ENCODE measurements around the gene P2RX5.

Gene P2RX5

GRCh38 chr17:3681565-3681964 is 14.4 kb downstream of the P2RX5 start:
- DNase-seq (ENCODE audit: low read depth in 2 of 2), result no peak

- DNase-seq (ENCODE audit: low read depth in 2 of 2), result no peak
Measured at GRCh38 chr17:3681057-3681456, 14.9 kb downstream of the P2RX5 start.

GRCh38 chr17:3679531-3680126 is 16.3 kb downstream of the P2RX5 start:
- no peak for DNase-seq (ENCODE audit: low read depth in 2 of 2)

- no peak for DNase-seq (ENCODE audit: low read depth in 2 of 2)
Measured at GRCh38 chr17:3678821-3679530, 17.0 kb downstream of the P2RX5 start.

- DNase-seq (ENCODE audit: low read depth in 2 of 2), result no peak
Measured at GRCh38 chr17:3678095-3678820, 17.7 kb downstream of the P2RX5 start.

- no peak for DNase-seq (ENCODE audit: low read depth in 2 of 2)
Measured at GRCh38 chr17:3675886-3676285, 20.1 kb downstream of the P2RX5 start.

GRCh38 chr17:3672571-3672970 is 23.4 kb downstream of the P2RX5 start:
- DNase-seq (ENCODE audit: low read depth in 2 of 2), result no peak

- no peak for DNase-seq (ENCODE audit: low read depth in 2 of 2)
Measured at GRCh38 chr17:3669548-3669947, 26.4 kb downstream of the P2RX5 start.

GRCh38 chr17:3669085-3669347 is 26.9 kb downstream of the P2RX5 start:
- no peak for DNase-seq (ENCODE audit: low read depth in 2 of 2)

- DNase-seq (ENCODE audit: low read depth in 2 of 2), result peak; percentile 93 to 94
Measured at GRCh38 chr17:3668279-3669084, 27.5 kb downstream of the P2RX5 start, which contains the start of the genes EMC6 and TAX1BP3. Gene EMC6 (plus strand): TSS chr17:3668812. CDS start chr17:3669147, 335 bp downstream. Gene TAX1BP3 (minus strand): TSS chr17:3668578. CDS start chr17:3668526, 52 bp downstream.

GRCh38 chr17:3667366-3668278 is 28.3 kb downstream of the P2RX5 start:
- DNase-seq (ENCODE audit: low read depth in 2 of 2), result peak; percentile 85 to 87

GRCh38 chr17:3666516-3666915 is 29.4 kb downstream of the P2RX5 start:
- no peak for DNase-seq (ENCODE audit: low read depth in 2 of 2)

GRCh38 chr17:3665834-3666233 is 30.1 kb downstream of the P2RX5 start:
- DNase-seq (ENCODE audit: low read depth in 2 of 2), result no peak

GRCh38 chr17:3663102-3664011 is 32.6 kb downstream of the P2RX5 start:
- DNase-seq (ENCODE audit: low read depth in 2 of 2), result no peak

GRCh38 chr17:3660311-3660891 is 35.6 kb downstream of the P2RX5 start:
- no peak for DNase-seq (ENCODE audit: low read depth in 2 of 2)

GRCh38 chr17:3659541-3660111 is 36.3 kb downstream of the P2RX5 start:
- peak in 1 of 2 experiments; percentile 18 for DNase-seq (ENCODE audit: low read depth in 2 of 2)

- DNase-seq (ENCODE audit: low read depth in 2 of 2), result no peak
Measured at GRCh38 chr17:3658784-3659449, 37.0 kb downstream of the P2RX5 start.

- DNase-seq (ENCODE audit: low read depth in 2 of 2), result no peak
Measured at GRCh38 chr17:3657874-3658783, 37.8 kb downstream of the P2RX5 start.
